GM20431 (cell line): ENCODE data around the gene ARHGEF19.

Experiments used
- in situ Hi-C: fragments of 300-500 bp; cut with MseI, MboI; formaldehyde crosslinking; loops from one replicate; pipeline ENCODE4 v1.15.0; 2020; ENCODE audit warnings: low sequenced_read_pairs; ENCODE audit not compliant: unreplicated experiment

Gene ARHGEF19

DNA sequence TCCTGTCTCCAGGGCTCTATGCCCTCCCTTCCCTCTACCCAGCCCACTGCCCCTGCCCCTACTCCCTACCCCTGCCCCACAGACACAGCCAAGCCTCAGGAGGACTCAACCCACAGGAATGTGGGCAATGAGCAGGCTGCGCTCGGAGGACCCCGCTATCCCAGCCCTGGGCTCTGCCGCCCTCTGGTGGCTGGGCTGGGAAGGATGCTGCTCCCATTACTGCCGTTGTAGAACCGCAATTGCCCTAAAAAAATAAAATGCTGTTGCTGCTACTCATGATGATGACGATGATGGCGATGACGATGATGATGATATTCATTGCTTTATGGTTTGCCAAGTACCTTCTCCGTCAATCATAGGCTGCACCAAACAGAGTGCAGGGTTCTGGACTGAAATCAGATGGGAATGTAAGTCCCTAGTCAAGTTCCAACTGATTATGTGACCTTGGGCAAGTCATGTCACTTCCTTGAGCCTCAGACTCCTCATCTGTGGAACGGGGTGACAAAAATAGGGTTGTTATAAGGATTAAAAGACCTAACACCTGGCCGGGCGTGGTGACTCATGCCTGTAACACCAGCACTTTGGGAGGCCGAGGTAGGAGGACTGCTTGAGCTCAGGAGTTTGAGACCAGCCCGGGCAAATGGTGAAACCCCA, 24.6 kb downstream of the ARHGEF19 start:
- in situ Hi-C loops, result loop anchor here (5.0 kb wide), 1 partner anchor 106 kb away; no protein-coding TSS in a partner anchor

DNA sequence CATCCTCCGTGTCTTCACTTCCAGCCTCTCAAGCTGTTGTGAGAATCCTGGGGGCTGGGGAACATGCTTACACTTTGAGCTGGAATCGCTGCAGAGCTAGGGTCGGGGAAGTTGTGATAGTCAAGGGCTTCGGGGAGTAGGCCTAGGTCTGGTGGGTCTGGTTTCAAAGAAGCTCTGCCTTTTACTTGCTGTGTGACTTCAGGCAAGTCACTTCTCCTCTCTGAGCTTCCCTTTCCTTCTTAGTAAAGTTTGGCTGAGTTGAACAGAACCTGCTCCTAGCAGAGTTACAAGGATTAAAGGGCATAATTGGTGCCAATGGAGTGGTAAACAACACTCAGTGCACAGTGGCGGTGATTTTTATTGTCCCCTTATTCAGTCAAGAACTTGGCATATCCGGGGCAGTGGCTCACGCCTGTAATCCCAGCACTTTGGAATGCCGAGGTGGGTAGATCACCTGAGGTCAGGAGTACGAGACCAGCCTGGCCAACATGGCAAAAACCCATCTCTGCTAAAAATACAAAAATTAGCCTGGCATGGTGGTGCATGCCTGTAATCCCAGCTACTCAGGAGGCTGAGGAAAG, 25.7 kb downstream of the ARHGEF19 start:
- in situ Hi-C loops, result loop anchor here (5.0 kb wide), 1 partner anchor 104 kb away; no protein-coding TSS in a partner anchor

DNA sequence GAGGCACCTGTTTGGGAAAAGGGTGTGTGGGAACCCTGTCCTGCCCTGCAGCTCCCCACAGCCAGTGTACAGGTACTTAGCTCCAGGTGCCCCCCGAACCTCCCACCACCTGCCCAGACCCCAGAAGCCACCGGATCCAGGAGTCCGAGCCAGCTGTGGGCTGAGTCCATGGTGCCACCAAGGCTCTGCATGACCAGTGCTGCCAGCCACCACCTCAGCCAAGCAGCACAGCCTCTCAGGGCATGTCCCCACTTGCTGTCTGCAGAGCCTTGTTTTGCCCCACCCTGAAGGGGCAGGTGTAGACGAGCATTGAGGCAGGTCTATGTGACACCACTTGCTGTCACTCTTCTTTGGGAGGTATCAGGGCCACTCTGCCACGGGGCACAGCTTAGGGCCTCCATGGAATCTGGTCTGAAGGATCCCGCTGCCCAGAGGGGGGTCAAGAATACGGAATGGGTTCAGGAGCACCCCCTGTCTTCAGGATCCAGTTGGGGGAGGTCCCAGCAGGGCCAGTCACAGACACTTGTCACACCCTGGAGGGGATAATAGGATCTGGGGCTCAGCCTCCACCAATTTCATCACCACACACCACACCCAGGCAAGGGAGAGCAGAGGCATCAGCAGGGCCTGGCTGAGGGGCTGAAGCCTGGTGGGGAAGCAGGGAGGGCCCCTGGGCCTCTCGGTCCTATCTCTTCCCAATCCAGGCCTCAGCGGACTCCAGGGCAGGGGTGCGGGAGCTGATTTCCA, 27.7 kb downstream of the ARHGEF19 start:
- in situ Hi-C loops, result loop anchor here (5.0 kb wide), 1 partner anchor 102 kb away; no protein-coding TSS in a partner anchor

DNA sequence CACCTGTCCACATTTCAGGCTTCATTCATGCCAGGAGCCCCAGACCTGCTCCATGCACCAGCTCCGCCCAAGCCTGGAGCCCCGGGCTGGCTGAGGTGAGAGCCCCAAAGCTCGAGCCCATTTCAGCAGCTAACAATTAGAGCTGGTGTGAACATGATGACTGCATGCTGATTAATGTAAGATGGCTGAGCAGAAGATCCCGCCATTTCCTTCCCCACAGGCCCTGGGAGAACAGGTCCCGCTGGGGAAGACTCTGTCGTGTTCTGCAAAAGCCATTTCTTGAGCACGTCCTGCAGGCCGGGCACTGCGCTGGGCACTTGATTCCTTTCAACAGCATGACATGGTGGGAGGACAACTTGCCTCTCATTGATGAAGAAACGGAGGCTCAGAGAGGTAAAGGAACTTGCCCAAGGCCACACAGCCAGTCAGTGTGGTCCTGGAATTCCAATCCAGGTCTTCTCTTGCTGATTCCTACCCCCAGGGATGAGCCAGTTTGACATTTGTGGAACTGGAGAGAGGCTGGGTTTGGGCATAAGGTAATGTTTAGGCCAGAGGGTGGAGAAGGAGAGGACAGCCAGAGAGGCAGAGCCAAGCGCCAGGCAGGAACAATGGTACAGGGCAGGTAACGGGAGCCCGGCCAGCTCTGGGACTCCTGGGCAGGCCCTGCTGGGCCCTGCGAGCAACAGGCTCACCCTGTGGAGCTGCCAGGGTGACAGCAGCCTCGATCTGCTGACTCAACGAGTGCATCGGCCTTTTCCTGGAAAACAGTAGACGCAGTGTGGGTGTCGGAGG, 28.5 kb downstream of the ARHGEF19 start:
- in situ Hi-C loops, result no loop called here

DNA sequence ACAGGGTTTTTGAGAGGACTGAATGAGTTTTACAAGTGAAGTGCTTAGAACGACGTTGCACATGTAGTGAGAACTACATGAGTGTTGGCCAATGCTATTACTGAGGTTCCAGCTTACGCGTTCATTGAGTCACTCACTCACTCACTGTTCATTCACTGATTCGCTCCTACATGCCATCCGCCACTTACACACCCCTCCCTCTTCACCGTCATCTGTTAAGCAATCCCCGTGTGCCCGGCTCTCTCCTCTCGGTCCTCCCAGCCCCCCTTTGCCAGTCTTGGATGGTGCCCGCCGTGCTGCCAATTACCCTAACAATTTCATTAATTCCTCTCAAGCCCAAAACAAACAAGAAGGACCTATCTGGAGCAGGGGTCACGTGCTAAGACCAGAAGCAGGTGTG, 29.3 kb downstream of the ARHGEF19 start:
- in situ Hi-C loops, result no loop called here

DNA sequence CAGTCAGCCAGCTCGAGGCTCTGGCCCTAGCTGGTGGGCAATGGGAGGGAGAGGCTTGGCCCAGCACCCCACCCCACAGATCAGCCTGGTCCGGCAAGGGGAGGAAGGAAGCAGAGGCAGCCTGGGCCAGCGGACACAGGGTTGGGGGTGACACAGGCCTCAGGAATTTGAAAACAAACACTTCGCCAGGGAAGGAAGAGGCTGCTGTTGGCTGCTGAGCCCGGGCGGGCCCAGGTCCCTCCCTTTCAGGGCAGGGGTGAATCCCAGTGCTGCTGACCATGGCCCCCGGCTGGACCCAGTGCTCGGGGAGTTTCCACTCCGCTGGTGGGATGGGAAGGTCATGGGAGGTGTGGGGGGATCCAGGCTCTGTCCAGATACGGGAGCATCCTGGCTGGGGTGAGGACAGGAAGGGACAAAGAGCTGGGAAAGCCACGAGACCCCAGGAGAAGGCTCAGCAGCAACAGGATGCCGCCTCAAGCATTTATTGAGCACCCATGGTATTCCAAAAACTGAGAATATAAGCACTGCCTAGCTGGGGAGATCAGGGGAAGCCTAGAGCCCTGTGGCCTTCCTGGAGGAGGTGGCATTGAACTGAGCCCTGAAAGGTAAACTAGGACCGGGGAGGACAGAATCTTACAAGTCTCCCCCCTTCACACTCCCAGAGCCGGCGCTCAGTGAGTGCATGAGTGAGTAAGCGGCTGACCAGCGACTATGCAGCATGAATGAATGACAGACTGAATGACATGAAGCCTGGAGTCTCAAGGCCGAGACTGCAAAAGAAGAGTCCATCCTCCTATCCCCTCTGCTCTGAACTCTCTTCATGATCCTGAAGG, 30.3 kb downstream of the ARHGEF19 start:
- in situ Hi-C loops, result no loop called here

DNA sequence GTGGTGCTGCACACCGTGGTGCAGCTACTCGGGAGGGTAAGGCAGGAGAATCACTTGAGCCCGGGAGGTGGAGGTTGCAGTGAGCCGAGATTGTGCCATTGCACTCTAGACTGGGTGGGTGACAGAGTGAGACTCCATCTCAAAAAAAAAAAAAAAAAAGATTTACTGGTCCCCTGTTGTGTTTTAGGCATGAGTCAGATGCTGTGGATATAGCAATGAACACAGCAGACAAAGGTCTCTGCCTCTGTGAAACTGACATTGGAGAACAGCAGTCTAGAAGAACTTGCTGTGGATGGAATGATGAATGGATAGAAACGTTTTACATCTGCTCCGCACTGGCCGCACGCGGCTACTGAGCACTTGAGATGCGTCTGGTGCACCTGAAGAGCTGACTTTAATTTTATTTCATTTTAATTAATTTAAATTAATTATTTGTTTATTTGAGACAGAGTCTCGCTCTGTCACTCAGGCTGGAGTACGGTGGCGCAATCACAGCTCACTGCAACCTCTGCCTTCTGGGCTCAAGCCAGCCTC, 32.1 kb downstream of the ARHGEF19 start:
- in situ Hi-C loops, result no loop called here

DNA sequence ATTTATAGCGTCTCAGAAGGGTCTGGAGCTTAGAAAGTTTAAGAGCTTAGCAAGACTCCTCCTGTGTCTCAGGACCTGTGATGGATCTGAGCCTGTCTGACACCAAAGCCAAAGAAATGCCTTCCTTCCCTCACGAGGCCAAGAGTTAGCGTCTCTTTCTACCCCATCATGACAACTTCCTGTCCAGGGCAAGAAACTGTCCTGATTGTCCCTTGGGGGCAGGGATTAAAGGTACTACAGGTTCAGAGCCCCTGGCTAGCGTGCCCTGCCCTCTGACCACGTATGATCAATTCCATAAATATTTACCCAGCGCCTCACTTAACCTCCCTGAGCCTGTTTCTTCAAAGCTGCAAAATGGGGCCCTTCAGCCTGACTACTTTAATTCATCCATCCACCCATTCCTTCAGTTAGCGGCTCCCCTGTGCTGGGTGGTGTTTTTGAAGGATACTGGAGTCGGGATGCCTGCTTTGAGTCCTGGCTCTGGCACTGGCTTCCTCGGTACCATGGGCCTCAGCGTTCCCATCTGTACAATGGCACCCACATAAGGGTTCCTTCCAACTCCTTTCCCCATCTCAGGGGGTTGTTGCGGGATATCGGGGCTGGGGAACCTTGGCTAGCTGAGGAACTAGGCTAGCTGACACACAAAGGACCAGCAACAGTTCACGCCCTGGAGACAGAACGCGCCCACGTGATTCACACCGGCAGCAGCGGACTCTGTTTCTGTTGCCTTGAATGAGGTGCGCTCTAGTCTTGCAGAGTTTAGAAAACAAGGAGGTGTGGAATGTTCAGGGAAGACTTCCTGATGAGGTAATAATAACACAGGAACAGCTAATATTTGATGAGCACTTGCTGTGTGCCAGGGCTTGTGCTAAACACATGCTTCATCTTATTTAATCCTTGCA, 33.6 kb downstream of the ARHGEF19 start:
- in situ Hi-C loops, result no loop called here

DNA sequence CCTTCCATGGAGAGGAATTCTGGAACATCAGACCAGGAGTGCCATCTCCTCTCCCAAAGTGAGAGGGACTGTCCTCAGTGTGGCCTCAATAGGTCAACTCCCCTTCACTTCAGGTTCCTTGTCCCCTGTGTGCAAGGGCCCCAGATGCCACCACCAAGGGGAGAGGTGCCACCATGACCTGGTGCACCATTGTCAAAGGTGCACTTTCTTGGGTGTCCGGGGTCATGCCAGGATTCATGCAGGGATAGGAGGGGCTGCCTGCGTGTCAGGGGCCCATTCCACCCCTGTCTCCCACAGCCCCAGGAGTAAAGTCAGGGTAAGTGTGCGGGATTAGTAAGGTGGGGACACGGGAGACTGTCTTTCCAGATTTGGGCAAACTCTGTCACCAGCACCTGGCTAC, 35.1 kb downstream of the ARHGEF19 start:
- in situ Hi-C loops, result no loop called here

DNA sequence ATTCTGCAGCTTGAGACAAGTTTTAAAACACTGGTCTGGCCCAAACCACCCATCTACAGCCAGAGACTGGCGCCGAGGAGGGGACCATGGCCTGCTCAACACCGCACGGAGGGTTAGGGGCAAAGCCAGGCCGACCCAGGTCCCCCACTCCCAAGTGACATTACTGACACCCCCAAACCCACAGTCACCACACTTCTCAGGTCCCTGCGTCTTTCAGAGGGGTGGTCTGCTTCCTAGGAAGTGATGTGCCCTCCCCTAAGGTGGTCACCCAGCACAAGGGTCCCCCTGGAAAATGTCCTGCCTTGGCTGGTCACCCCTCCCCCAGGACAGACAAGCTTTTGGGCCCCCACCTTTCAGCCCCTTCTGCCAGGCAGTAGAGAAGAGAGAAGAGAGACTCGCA, 35.8 kb downstream of the ARHGEF19 start:
- in situ Hi-C loops, result no loop called here

DNA sequence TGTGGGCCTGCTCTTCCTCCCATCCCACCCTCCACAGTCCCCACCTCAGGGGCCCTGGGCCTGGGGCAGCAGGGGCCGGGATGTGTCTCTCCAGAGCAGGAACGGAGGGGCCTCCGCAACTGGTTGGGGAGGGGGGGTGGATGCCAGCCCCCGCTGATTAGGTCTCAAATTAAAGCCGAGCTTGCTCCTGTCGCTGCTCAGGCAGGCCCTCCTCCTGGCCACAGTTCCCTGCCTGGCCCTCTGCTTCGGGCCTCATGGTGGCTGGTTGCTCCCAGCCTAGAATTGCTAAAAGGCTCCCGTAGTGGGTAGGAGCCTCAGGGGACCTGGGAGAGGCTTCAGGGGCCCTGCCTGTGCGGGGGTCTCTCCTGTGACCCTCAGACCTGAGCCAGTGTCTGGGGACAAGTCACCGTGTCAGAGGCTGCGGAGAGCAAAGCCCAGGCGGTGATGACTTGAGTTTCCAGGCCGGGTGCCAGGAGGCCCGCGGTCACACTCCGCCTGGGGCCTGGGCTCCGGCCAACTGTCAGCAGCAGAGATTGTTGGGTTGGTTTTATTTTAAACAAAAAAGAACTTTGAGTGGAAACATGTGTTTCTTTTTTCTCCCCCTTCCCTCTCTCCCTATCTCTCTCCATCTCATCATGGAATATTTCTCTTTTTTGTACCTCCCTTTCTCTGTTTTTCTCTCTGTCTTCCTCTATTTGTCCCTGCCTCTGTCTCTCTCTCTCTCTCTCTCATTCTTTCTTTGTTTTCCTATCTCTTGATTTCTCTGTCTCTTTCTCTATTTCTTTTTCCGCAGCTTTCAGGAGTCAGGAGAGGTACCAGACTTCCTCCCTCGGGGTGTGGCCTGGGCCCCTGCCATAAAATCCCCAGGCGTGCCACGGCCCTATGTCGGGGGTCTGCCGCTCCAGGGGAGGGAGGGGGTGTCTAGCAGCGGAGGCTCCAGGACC, 36.6 kb downstream of the ARHGEF19 start:
- in situ Hi-C loops, result no loop called here

DNA sequence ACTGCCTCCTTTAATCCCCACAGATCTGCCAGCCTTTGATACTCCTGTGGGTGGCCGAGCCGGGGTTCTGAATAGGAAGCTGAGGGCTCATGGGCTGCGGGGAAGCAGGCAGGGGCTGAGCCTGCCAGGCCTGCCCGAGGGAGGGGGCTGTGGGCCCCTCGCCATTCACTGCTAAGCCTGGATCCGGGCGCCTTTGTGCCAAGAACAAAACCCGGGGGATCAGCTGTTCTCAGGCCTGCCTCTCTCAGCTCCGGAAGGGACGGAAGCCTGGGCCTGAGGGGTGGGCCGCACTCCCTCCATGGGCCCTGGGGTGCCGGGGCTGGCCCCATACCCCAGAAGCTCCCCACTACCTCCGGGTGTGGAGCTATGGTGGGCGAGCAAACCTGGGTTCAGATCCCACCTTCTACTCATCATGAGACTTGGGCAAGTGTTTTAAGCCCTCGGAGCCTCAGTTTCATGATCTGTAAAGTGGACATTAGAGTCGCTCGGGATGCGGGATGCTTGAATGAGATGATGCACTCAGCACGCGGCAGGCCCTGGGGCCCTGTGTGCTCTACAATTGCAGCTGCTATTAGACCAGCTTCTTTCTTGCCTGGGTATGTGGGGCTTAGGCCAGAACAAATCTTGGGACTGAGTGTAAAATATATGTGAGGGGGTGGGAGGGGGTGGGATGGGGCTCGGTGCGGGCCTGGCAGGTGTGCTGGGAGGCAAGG, 37.4 kb downstream of the ARHGEF19 start:
- in situ Hi-C loops, result no loop called here

DNA sequence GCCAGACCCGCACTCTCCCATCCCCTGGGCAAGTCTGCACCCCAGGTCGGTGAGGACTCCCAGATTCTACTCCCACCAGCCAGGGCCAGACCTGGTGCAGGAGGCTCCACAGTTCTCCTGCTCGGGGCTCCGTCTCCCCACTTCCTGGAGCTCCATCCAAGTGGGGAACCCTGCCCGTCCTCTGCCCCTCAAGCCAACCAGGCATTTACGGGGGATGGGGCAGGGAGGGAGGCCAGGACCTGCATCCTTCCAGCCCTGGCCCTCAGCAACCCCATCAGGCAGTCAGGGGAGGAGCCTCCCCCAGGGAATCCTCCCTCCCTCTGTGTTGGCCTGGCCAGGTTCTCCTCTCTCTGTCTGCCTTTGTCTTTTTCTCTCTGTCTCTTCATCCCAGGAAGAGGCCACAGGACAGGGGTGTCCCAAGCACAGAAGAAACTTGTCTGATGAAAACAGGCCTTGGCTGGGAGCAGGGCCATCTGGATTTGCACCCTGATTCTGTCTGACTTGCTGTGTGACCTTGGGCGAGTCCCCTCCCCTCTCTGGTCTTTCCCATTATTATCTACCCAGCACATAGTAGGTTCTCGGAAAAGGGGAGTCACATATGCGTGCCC, 38.1 kb downstream of the ARHGEF19 start:
- in situ Hi-C loops, result no loop called here

DNA sequence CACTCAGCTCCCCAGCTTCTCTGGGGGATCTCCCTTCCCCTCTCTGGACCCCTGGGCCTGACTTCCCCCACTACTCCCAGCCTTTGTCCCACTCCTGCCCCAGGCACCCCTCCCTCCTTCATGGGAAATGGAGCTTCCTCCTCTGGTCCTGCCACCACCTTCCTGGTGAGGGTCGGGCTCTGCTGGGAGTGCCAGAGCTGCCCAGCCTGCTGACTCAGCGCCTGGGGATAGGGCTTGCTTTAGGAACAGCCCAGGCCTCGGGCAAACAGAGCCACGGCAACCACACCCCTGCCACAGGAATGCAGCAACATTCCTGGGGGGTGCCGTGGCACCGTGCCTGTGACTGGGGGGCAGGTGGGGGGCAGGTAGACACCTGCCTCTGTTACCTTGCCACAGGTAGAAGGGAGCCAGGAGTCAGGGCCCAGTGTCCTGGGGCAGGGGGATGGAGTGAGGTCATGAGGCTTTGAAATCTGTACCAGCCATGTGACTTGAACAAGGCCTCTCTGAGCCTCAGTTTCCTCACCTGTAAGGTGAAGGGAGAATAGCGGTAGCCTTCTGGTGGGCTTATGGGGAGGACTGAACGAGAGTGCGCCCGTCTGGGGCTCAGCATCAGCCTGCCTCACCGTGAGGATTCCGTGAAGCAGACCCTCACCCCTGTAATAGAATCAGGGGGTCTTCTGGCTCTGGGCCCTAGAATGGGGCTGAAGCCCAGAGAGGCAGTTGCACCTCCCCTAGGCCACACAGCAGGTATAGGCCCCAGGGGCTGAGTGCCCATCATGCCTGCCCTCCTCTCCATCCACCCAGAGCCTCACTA, 38.8 kb downstream of the ARHGEF19 start:
- in situ Hi-C loops, result no loop called here

DNA sequence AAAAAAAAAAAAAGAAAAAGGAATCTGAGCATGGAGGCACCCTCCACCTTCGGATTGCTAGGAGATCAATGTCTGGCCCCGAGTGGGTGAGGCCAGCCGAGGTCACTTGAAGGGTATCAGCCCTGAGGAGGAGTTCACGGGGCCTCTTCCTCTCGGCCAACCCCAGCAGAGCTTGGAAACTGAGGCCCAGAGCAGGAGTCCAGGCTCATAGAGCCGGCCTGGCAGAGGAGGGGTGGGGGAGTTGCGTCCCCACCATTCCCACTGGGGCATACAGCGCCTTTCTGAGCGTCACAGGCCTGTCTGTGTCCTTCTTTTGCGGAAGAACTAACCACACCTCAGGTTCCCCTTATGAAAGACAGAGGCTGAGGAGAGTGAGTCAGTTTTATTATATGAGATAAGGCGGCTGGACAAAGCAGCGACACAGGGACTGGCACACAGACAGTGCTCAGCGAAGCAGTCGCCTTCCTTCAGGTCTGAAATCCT, 39.4 kb downstream of the ARHGEF19 start:
- in situ Hi-C loops, result no loop called here
